ENCODE results near the gene SS18.

The SS18 gene

DNA sequence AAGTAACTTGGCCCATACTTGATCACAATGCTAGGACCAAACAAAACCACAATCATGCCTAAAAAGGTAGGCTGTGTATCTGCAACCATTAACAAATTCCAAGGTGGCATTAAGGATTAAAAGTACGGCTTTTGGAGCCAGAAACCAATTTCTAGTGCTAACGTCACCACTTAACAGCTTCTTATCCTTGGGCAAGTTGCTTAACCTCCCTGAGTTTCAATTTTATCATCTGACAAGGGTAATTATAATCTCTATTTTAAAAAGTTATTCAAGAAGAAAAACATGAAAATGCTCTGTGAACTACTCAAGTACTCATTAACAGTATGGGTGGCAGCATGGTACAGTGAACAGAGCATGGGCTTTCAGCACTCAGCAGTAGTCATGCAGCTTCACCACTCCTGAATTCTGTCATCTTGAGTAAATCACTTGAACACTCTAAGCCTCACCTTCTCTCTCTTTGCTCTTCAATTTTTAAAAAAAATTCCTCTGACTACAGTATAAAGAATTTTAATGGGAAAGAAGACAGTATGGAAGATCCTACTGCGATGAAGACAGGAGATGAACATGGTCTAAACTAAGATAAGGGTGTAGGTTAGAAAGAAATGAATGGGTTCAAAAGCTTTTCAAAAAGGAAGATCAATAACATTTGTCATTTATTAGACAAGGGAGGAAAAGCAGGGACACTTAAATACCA lies 69.2 kb downstream of the SS18 start:
- TF ChIP-seq CTCF (IDR thresholded peaks at IDR 0.05): no peak
- DNase-seq (ENCODE audit: low spot score): no peak
- H3K27ac ChIP-seq: no peak overlapping the region
- no peak overlapping the region for H3K4me3 ChIP-seq

DNA sequence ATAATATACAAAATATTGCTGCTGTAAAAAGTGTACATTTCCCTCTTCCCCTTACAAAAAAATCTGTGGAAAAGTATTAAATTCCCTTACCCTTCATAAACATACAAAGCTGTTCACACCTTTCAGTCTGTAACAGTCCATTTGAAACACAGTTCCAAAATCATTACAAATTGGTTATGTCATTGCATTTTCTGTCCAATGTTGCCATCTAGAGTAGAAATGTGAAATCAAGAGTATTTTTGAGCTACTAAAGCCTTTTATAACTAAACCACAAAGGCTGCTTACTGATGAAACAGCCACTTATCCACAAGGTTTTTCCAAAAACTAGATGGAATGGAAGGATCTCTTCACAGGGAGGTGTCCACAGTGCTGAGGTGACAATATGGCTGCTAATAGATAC lies 72.5 kb downstream of the SS18 start:
- Histone ChIP-seq H3K4me3 (no peak overlapping the region), H3K27ac (no peak overlapping the region)
- TF ChIP-seq CTCF (IDR thresholded peaks at IDR 0.05): no peak
- DNase-seq (ENCODE audit: low spot score): no peak

DNA sequence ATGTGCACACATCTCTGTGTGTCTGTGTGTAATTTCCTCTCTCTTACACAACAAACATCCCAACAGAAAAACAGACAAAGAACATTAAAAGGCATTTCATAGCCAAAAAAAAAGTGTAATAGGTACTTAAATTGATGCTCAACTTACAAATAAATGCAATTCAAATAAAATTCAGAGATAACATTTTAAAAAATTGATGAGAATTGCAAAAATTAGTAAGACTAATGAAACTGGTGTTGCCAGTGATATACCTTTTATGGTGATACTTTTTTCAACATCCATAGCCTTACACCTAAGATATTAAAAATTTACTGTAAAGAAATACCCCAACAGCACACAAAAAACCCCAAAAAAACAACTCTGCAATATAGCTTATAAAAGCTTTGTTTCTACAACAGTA lies 76.0 kb downstream of the SS18 start:
- no peak for TF ChIP-seq CTCF (IDR thresholded peaks at IDR 0.05)
- DNase-seq (ENCODE audit: low spot score): no peak
- Histone ChIP-seq H3K27ac (no peak overlapping the region), H3K4me3 (no peak overlapping the region)

GRCh38 chr18:26008619-26009018 lies 81.8 kb downstream of the SS18 start:
- no peak for DNase-seq (ENCODE audit: low spot score)
- Histone ChIP-seq H3K4me3 (no peak overlapping the region), H3K27ac (no peak overlapping the region)
- TF ChIP-seq CTCF (IDR thresholded peaks at IDR 0.05): no peak

DNA sequence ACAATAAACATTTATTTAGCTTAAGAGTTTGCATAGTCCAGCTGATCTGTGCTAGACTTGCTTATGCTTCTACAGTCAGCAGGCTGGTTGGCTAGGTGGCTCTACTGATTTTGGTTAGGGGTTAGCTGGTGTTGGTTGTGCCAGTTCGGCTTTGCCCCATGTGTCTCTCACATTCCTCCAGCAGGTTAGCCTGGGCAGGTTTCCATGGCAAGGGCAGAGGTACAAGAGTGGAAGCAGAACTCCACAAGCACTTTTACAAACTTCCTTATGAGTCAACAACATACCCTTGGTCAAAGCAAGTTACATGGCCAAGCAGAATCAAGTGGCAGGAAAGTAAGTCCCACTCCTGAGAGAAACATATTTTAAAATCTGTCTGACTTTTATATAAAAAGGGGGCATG lies 82.3 kb downstream of the SS18 start:
- DNase-seq (ENCODE audit: low spot score): no peak
- no peak for TF ChIP-seq CTCF (IDR thresholded peaks at IDR 0.05)
- Histone ChIP-seq H3K27ac (no peak overlapping the region), H3K4me3 (no peak overlapping the region)

DNA sequence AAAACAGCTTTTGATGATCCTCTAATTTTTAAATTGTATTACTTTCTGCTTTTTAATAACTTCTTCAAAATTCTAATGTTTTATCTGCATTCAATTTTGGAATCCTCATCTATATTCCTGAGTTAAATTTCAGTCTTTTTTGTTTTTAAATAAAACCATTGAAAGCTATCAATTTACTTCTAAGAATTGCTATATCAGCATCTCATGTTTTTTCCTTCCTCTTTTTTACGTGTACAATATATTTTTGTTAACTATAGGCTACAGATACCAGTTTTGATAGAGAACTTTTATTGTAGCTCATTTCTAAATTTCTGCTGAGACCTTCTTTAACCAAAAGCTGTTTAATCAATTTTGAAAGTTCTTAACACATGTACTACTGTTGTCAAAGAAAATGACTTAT lies 84.5 kb downstream of the SS18 start:
- Histone ChIP-seq H3K4me3 (no peak overlapping the region), H3K27ac (no peak overlapping the region)
- TF ChIP-seq CTCF (IDR thresholded peaks at IDR 0.05): no peak
- no peak for DNase-seq (ENCODE audit: low spot score)

DNA sequence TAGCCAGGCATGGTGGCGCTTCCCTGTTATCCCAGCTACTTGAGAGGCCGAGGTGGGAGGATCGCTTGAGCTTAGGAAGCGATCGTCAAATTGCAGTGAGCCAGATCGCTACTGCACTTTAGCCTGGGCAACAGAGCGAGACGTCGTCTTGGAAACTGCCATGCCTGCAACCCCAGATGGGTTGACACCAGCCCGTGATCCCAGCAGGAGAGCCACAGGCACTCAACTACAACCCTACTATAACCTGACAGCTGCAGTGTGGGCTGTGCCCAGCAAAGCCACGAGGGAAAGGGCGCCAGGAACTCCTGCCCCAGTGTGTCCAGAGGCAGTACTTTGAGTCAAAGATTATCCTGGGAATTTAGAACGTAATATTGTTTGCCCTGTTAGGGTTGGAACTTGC lies 85.6 kb downstream of the SS18 start:
- no peak overlapping the region for H3K4me3 ChIP-seq
- no peak for TF ChIP-seq CTCF (IDR thresholded peaks at IDR 0.05)
- no peak for DNase-seq (ENCODE audit: low spot score)

More for the DNA sequence above, 85.6 kb downstream of the SS18 start:
- no peak overlapping the region for H3K27ac ChIP-seq
